SW480 (cell line): ENCODE data around the gene F11R.
"Not testable (repeated sequence)": the region's sequence is repeated elsewhere in the genome, so short reads cannot be mapped to it uniquely, and the experiment has no call there.

Experiments used
- DNase-seq: peaks from one replicate; pipeline ENCODE4 v3.0.0-alpha.2; 2016; ENCODE audit warnings: low spot score

The F11R gene

GRCh38 chr1:161044535-161044907 lies 23.6 kb upstream of the F11R start:
- no peak for DNase-seq

GRCh38 chr1:161039546-161039945 lies 18.6 kb upstream of the F11R start:
- no peak for DNase-seq

- no peak for DNase-seq
Measured at GRCh38 chr1:161039154-161039545, 18.2 kb upstream of the F11R start.

- peak; percentile 83 for DNase-seq
Measured at GRCh38 chr1:161038523-161039153, 17.7 kb upstream of the F11R start, which contains the start of gene TSTD1. TSS of gene TSTD1 (minus strand) at chr1:161038964. CDS start at chr1:161038889, 75 bp downstream.

GRCh38 chr1:161037661-161038522 lies 16.9 kb upstream of the F11R start:
- no peak for DNase-seq

- no peak for DNase-seq
Measured at GRCh38 chr1:161033751-161034150, 12.8 kb upstream of the F11R start.

- DNase-seq: no peak
Measured at GRCh38 chr1:161032409-161032808, 11.5 kb upstream of the F11R start.

- DNase-seq: no peak
Measured at GRCh38 chr1:161031874-161032273, 10.9 kb upstream of the F11R start.

- DNase-seq: not testable (repeated sequence)
Measured at GRCh38 chr1:161029466-161029865, 8.5 kb upstream of the F11R start.

GRCh38 chr1:161026954-161027353 lies 6.0 kb upstream of the F11R start:
- not testable (repeated sequence) for DNase-seq

- not testable (repeated sequence) for DNase-seq
Measured at GRCh38 chr1:161022432-161022831, 1.5 kb upstream of the F11R start.

GRCh38 chr1:161021970-161022353 lies 1.0 kb upstream of the F11R start:
- no peak for DNase-seq

GRCh38 chr1:161021165-161021969 lies 415 bp upstream of the F11R start:
- peak; percentile 99 for DNase-seq

GRCh38 chr1:161019751-161020495 lies 1.0 kb downstream of the F11R start:
- no peak for DNase-seq

- DNase-seq: not testable (repeated sequence)
Measured at GRCh38 chr1:161019111-161019660, 1.8 kb downstream of the F11R start.

- no peak for DNase-seq
Measured at GRCh38 chr1:161018631-161018930, 2.4 kb downstream of the F11R start.

- no peak for DNase-seq
Measured at GRCh38 chr1:161017756-161018630, 3.0 kb downstream of the F11R start.

GRCh38 chr1:161017181-161017580 lies 3.8 kb downstream of the F11R start:
- not testable (repeated sequence) for DNase-seq

- DNase-seq: not testable (repeated sequence)
Measured at GRCh38 chr1:161016683-161017082, 4.3 kb downstream of the F11R start.

- no peak for DNase-seq
Measured at GRCh38 chr1:161013488-161014230, 7.3 kb downstream of the F11R start.
